ENCODE measurements around the gene THRA.

Gene THRA

GRCh38 chr17:40041196-40041595 is 21.6 kb upstream of the THRA start:
- no peaks in the 10 kb centered on the region for H3K9me3 Mint-ChIP-seq
- ATAC-seq (no peak), DNase-seq (no peak)
- no peaks in the 10 kb centered on the region for H3K27me3 Mint-ChIP-seq
- no peak overlapping the region for H3K4me3 Mint-ChIP-seq
- peaks cover 11% of the 10 kb centered on the region for H3K36me3 Mint-ChIP-seq (ENCODE audit: low read depth)
- no peaks in the 10 kb centered on the region for H3K4me1 Mint-ChIP-seq
- peak overlapping the region; percentile 17 for H3K27ac Mint-ChIP-seq

DNA sequence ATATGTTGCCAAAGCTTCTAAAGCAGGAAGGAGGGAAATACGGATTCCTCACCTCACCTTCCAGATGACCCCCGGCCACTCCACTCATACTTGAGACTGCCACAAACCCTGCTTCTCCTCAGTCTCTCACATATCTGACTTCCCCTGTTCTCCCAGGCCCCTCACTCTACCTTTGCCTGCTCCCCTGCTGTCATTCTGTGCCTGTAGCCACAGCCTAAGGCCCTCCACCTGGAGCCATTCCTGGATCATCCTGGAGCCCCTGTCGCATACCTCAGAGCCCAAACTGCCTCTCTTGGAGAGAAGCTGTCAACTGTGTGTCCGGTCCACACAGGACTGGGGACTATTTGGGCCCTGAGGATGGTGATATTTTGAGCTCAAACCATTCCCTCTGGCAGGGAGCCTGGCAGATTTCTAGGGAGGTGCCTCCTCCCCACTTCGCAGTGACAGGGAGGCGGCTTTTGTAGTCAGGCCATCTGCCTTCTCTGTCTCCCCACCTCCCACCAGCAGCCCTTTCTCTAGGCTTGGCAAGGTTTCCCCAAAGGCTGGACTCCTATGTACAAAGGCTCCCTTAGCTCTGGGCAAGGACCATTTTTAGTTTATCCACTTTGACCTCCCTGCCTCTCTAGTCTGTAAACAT is 6.3 kb upstream of the THRA start:
- H3K27ac Mint-ChIP-seq: no peak overlapping the region

DNA sequence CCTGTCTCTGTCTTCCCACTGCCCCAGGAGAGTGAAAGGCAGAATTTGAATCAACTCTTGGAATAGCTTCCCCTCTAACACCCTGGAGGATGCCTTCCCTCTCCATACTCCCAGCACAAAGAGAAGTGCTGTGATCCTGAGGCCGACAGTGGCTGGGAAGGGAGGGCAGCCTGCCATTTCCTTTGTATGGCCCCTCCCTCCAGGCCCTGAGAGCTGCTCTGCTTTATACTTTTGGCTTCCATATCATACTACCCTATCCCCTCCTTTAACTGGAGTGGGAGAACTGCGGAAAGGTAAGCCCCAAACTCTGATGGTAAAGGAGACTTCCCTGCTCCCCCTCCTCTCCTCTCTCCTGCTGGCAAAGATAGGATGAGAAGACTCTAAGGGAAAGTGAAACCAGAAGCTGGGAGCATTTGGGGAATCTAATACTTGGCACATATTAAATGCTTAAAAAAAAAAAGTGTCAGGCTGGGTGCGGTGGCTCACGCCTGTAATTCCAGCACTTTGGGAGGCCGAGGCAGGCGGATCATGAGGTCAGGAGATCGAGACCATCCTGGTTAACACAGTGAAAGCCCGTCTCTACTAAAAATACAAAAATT is 4.5 kb upstream of the THRA start:
- no peak overlapping the region for H3K27ac Mint-ChIP-seq
- H3K4me1 Mint-ChIP-seq: peaks cover 20% of the 10 kb centered on the region
- DNase-seq (no peak), ATAC-seq (no peak)
- H3K9me3 Mint-ChIP-seq: no peaks in the 10 kb centered on the region
- H3K36me3 Mint-ChIP-seq (ENCODE audit: low read depth): peaks cover 4% of the 10 kb centered on the region
- H3K4me3 Mint-ChIP-seq: no peak overlapping the region
- H3K27me3 Mint-ChIP-seq: peaks cover 5% of the 10 kb centered on the region

More for the DNA sequence above, 6.3 kb upstream of the THRA start:
- ATAC-seq: no peak
- DNase-seq: no peak
- peaks cover 11% of the 10 kb centered on the region for H3K36me3 Mint-ChIP-seq (ENCODE audit: low read depth)
- H3K4me1 Mint-ChIP-seq: peaks cover 15% of the 10 kb centered on the region
- H3K4me3 Mint-ChIP-seq: no peak overlapping the region
- H3K27me3 Mint-ChIP-seq: peaks cover 5% of the 10 kb centered on the region
- H3K9me3 Mint-ChIP-seq: no peaks in the 10 kb centered on the region

DNA sequence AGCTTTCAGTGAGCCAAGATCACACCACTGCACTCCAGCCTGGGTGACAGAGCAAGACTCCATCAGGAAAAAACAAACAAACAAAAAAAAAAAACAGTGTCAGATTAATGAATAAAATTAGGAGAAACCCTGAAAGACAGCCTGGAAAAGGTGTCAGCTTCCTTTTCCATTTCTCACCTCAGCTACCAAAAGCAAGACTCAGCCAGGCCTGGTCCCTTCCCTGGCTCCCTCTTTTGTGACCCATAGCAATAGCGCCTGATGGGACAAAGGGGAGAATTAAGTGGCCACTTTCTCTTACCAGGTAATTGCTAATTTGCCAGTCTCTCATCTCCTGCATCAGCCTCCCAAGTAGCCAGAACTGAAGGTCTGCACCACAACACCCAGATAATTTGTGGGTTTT is 3.9 kb upstream of the THRA start:
- Mint-ChIP-seq H3K27me3 (peaks cover 5% of the 10 kb centered on the region), H3K4me3 (no peak overlapping the region)
- no peak for ATAC-seq

GRCh38 chr17:40059729-40060475 is 2.9 kb upstream of the THRA start:
- no peak for ATAC-seq
- Mint-ChIP-seq H3K4me1 (peaks cover 26% of the 10 kb centered on the region), H3K36me3 (ENCODE audit: low read depth) (no peaks in the 10 kb centered on the region), H3K27me3 (peaks cover 5% of the 10 kb centered on the region), H3K4me3 (no peak overlapping the region), H3K9me3 (no peaks in the 10 kb centered on the region), H3K27ac (no peak overlapping the region)
- no peak for DNase-seq

More for the DNA sequence above, 3.9 kb upstream of the THRA start:
- no peak for DNase-seq
- peaks cover 2% of the 10 kb centered on the region for H3K36me3 Mint-ChIP-seq (ENCODE audit: low read depth)
- H3K4me1 Mint-ChIP-seq: peaks cover 22% of the 10 kb centered on the region
- H3K9me3 Mint-ChIP-seq: no peaks in the 10 kb centered on the region
- no peak overlapping the region for H3K27ac Mint-ChIP-seq

DNA sequence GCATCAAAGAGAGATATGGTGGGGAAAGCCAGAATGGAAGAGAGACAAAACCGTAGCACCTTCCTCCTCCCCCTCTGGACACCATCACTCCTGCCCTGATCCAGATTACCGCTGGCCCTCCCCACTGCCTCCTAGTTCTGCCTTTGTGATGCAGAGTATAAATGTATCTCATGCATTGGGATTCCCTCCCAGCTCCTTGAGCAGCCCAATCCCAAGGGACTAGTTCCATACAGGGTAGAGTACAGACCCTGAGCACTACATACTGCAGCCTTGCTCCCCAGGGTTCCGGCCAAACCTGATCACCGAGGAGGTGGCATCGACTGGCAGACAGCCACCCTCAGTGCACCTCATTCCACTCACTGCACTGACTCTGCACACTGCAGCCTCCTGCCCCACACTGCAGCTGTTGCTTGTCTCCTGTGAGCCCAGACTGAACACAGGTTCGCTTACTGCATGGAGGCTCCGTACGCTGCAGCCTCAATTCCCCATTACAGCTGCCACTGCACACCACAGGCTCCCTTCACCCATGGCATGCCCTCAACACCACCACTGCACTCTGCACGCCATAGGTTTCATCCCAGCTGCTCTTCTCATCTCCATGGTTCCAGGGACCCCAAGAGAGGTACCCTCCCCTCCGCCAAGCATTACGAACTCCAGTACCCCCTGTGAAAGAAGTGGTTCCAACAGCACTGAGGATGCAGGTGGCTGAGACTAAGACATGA is 1.7 kb upstream of the THRA start:
- DNase-seq: no peak
- Mint-ChIP-seq H3K27me3 (peaks cover 5% of the 10 kb centered on the region), H3K4me1 (peaks cover 29% of the 10 kb centered on the region), H3K36me3 (ENCODE audit: low read depth) (no peaks in the 10 kb centered on the region), H3K9me3 (no peaks in the 10 kb centered on the region), H3K4me3 (no peak overlapping the region), H3K27ac (no peak overlapping the region)
- no peak for ATAC-seq

- Mint-ChIP-seq H3K27ac (peak overlapping the region; percentile 78), H3K4me3 (peak overlapping the region; percentile 79), H3K27me3 (peaks cover 5% of the 10 kb centered on the region), H3K36me3 (ENCODE audit: low read depth) (no peaks in the 10 kb centered on the region), H3K4me1 (peaks cover 31% of the 10 kb centered on the region), H3K9me3 (no peaks in the 10 kb centered on the region)
- DNase-seq: no peak
- ATAC-seq: no peak
Observed at GRCh38 chr17:40061609-40062038, 1.1 kb upstream of the THRA start.

- Mint-ChIP-seq H3K4me1 (peaks cover 42% of the 10 kb centered on the region), H3K36me3 (ENCODE audit: low read depth) (no peaks in the 10 kb centered on the region), H3K27ac (peak overlapping the region; percentile 31), H3K4me3 (peak overlapping the region; percentile 82), H3K9me3 (no peaks in the 10 kb centered on the region), H3K27me3 (peaks cover 2% of the 10 kb centered on the region)
- DNase-seq (peak; percentile 26), ATAC-seq (no peak)
Observed at GRCh38 chr17:40063187-40063771, 514 bp downstream of the THRA start.

DNA sequence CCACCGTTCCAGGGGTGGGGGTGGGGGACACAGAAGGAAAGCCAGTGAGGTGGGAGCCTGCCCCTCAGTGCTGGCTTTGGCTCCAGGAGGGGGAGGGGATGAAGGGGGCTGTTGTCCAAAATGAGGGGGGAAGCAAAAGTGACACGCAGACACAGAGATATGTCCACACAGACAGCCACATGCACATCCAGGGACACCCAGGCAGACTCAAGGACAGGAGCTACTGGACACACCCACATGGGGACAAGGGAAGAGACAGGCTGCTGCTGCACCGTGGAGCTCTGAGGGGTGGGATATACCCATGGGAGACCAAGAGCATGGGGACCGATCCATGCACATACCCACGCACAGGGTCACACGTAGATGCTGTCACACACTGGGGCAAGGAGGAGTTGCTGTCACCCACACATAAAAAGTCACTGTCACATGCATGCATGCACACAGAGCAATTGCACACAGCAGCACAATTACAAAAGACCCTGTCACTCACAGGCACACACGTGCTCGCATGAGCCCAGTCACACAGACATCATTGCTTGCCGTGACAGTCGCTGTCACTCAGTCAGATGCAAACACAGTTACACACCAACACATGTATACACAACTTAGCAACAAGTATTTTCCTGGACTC is 1.3 kb downstream of the THRA start:
- ATAC-seq (no peak), DNase-seq (no peak)
- H3K27ac Mint-ChIP-seq: peak overlapping the region; percentile 31
- H3K36me3 Mint-ChIP-seq (ENCODE audit: low read depth): no peaks in the 10 kb centered on the region
- H3K4me3 Mint-ChIP-seq: peak overlapping the region; percentile 82
- H3K27me3 Mint-ChIP-seq: no peaks in the 10 kb centered on the region
- H3K9me3 Mint-ChIP-seq: no peaks in the 10 kb centered on the region
- H3K4me1 Mint-ChIP-seq: peaks cover 49% of the 10 kb centered on the region

DNA sequence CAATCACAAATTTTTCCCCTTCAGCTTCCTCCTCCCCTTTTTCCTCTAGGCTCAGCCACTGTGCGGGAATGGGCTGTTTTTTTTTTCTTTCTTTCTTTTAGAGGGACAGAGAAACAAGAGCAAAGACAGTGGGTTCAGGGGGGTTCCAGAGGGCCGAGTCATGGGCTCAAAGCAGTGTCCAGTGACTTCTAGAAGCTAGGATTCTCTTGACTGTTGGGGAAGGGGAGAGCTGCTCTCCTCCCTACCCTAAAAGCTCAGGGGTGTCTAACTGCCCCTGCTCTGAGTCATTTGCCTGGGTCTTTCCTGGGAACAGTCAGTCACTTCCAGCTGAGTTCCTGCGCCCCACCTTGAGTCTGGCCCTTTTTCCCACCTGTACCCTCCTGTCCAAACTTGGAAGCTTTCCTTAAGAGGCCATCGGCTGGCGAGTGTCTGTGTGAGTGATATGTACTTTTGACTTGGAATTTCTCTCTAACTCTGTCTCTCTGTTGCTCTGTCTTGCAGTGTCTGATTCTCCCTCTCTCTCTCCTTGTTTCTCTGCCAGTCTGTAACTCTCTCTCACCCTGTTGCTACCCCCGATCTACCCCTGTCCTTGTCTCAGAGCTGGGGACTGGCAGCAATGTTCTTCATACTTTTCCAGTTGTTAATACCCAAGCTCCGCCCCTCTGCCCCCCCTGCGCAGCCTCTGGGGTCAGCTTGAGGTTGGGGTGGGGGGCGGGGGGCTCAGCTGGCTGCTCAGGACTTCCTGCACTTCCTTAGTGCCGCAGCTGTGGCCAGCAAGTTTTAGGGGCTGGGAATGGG is 2.4 kb downstream of the THRA start:
- Mint-ChIP-seq H3K4me3 (peak overlapping the region; percentile 82), H3K27me3 (no peaks in the 10 kb centered on the region), H3K4me1 (peaks cover 61% of the 10 kb centered on the region), H3K27ac (no peak overlapping the region), H3K9me3 (no peaks in the 10 kb centered on the region), H3K36me3 (ENCODE audit: low read depth) (no peaks in the 10 kb centered on the region)
- DNase-seq (no peak), ATAC-seq (no peak)

- ATAC-seq (no peak), DNase-seq (no peak)
- Mint-ChIP-seq H3K36me3 (ENCODE audit: low read depth) (no peaks in the 10 kb centered on the region), H3K27me3 (no peaks in the 10 kb centered on the region), H3K27ac (no peak overlapping the region), H3K9me3 (no peaks in the 10 kb centered on the region), H3K4me1 (peaks cover 69% of the 10 kb centered on the region), H3K4me3 (no peak overlapping the region)
Observed at GRCh38 chr17:40065769-40066510, 3.2 kb downstream of the THRA start.

DNA sequence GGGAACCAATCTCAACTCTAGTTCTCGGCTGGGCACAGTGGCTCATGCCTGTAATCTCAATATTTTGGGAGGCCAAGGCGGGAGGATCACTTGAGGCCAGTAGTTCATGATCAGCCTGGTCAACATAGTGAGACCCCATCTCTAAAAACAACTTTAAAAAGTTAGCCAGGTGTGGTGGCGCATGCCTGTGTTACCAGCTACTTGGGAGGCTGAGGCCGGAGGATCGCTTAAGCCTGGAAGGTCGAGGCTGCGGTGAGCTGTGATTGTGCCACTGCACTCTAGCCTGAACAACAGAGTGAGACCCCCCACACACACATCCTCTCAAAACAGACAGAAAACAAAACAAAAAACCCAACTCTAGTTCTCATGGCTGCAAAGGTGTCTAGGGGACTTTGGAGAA is 4.9 kb downstream of the THRA start:
- H3K27ac Mint-ChIP-seq: peak overlapping the region; percentile 95
- ATAC-seq: no peak
- peaks cover 73% of the 10 kb centered on the region for H3K4me1 Mint-ChIP-seq
- H3K4me3 Mint-ChIP-seq: peak overlapping the region; percentile 80
- no peaks in the 10 kb centered on the region for H3K9me3 Mint-ChIP-seq
- DNase-seq: no peak
- H3K36me3 Mint-ChIP-seq (ENCODE audit: low read depth): no peaks in the 10 kb centered on the region
- no peaks in the 10 kb centered on the region for H3K27me3 Mint-ChIP-seq

DNA sequence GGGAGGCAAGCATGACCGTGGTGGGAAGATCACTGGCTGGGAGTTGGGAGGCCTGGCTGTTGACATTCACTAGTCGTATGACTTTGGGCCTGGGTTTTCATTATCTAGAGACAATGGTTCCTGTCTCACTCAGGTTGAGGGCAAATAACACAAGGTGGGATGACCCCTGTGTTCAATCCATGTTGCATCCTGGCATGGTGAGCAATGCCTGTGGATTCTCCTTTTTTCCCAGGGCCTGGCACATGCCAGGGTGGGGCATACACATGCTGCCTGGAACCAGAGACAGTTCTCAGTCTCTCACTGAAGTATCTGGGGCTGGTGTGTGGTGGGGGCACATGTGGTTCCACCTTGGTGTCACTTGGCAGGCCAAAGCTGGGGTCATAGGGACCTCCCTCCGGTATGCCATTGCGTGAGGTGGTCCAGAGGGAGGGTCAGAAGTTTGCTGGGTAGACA is 5.4 kb downstream of the THRA start:
- Mint-ChIP-seq H3K27ac (peak overlapping the region; percentile 95), H3K9me3 (no peaks in the 10 kb centered on the region), H3K27me3 (no peaks in the 10 kb centered on the region), H3K4me3 (peak overlapping the region; percentile 80), H3K36me3 (ENCODE audit: low read depth) (no peaks in the 10 kb centered on the region), H3K4me1 (peaks cover 75% of the 10 kb centered on the region)
- DNase-seq: peak; percentile 29
- ATAC-seq: no peak

Data from activated naive CD8-positive, alpha-beta T cell treated with anti-CD3 and anti-CD28 coated beads, Interleukin-2, amount 50 U/mL, for 24 hours (primary cell).